ENCODE data around the gene KRT79. TPM values are rescaled to one million over a fixed set of nuclear protein-coding genes. Genes with fewer than 3 reads are reported as not detected.
A peak's percentile ranks its signal among the peaks of the same experiment; 100 is the strongest.

The KRT79 gene
- total and polyA plus RNA-seq, 3 donors from 2014 or later = 0.19 to 0.24 TPM; not detected in 1

- no peak for DNase-seq
- H3K36me3 ChIP-seq (ENCODE audit: low read depth, missing control alignments) = no peaks in the 10 kb centered on the region
- 90 to 92% methylated on average over 4 to 5 of the region's 5 CpGs for WGBS, 2 donors
- no peaks in the 10 kb centered on the region for H3K9me3 ChIP-seq
- TF ChIP-seq POLR2A (IDR thresholded peaks at IDR 0.05) (no peak), CTCF (IDR thresholded peaks at IDR 0.05) (no peak)
- no peak overlapping the region for H3K4me3 ChIP-seq
- intact Hi-C loops (cut with DNase I; ENCODE audit: low total_unique reads) = no loop called here
- H3K4me1 ChIP-seq = peaks cover 1% of the 10 kb centered on the region
- no peak overlapping the region for H3K27ac ChIP-seq
- H3K27me3 ChIP-seq = no peaks in the 10 kb centered on the region
These were observed 39.4 kb downstream of the KRT79 start for GRCh38 chr12:52794479-52795331.

GRCh38 chr12:52792185-52793029 is 41.7 kb downstream of the KRT79 start:
- TF ChIP-seq CTCF (IDR thresholded peaks at IDR 0.05) (no peak), POLR2A (IDR thresholded peaks at IDR 0.05) (no peak)
- H3K27ac ChIP-seq = no peak overlapping the region
- no peak overlapping the region for H3K4me3 ChIP-seq
- no peak for DNase-seq
- H3K27me3 ChIP-seq = no peaks in the 10 kb centered on the region
- 87 to 88% methylated on average over 8 to 10 of the region's 10 CpGs for WGBS, 2 donors
- H3K9me3 ChIP-seq = no peaks in the 10 kb centered on the region
- no peaks in the 10 kb centered on the region for H3K36me3 ChIP-seq (ENCODE audit: low read depth, missing control alignments)
- intact Hi-C loops (cut with DNase I; ENCODE audit: low total_unique reads) = no loop called here
- H3K4me1 ChIP-seq = peaks cover 8% of the 10 kb centered on the region

- 95 to 99% methylated on average over 12 of the region's 12 CpGs for WGBS, 2 donors
- no peaks in the 10 kb centered on the region for H3K27me3 ChIP-seq
- no peak for TF ChIP-seq POLR2A (IDR thresholded peaks at IDR 0.05)
These were observed 42.6 kb downstream of the KRT79 start for GRCh38 chr12:52791271-52792184.

GRCh38 chr12:52790427-52791270 is 43.5 kb downstream of the KRT79 start:
- no peak for DNase-seq
- TF ChIP-seq CTCF (IDR thresholded peaks at IDR 0.05) (no peak), POLR2A (IDR thresholded peaks at IDR 0.05) (no peak)
- intact Hi-C loops (cut with DNase I; ENCODE audit: low total_unique reads) = no loop called here
- Histone ChIP-seq H3K27me3 (no peaks in the 10 kb centered on the region), H3K36me3 (ENCODE audit: low read depth, missing control alignments) (no peaks in the 10 kb centered on the region), H3K9me3 (no peaks in the 10 kb centered on the region), H3K4me1 (peaks cover 8% of the 10 kb centered on the region), H3K4me3 (peak overlapping the region in 1 of 2 donors; percentile 18), H3K27ac (no peak overlapping the region)
- 54 to 65% methylated on average over 13 to 19 of the region's 19 CpGs for WGBS, 2 donors

More at GRCh38 chr12:52791271-52792184, 42.6 kb downstream of the KRT79 start:
- Histone ChIP-seq H3K4me1 (peaks cover 8% of the 10 kb centered on the region), H3K9me3 (no peaks in the 10 kb centered on the region), H3K36me3 (ENCODE audit: low read depth, missing control alignments) (no peaks in the 10 kb centered on the region), H3K27ac (no peak overlapping the region), H3K4me3 (no peak overlapping the region)
- DNase-seq = no peak
- intact Hi-C loops (cut with DNase I; ENCODE audit: low total_unique reads) = no loop called here

Measured in testis (tissue), 3 donors.